EL (cell line): ENCODE data around the gene MAPK8.

ENCODE experiments used
- DNase-seq: peaks from one replicate; pipeline ENCODE4 v3.0.0-alpha.2; 2016

Gene MAPK8

DNA sequence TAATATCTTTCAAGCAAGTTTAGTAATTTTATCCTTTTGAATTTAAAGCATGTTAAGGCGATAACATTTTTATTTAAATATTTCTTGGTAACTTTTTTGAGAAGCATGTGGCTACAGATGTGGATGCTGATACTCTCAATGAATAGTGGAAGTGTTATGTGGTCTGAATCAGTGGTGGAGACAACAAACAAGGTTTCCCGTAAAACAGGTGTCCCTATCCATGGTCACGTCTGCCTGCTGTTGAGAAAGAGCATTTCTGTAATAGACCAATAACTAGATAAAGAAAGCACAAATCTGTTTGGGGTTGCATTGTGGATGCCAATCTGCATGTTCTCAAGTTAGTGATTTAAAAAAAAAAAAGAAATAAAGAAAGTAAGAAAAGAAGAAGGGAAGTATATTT, 13.9 kb upstream of the MAPK8 start:
- DNase-seq, result no peak

- no peak for DNase-seq
These were observed 12.0 kb upstream of the MAPK8 start for GRCh38 chr10:48294431-48294830.

- no peak for DNase-seq
These were observed 9.8 kb upstream of the MAPK8 start for GRCh38 chr10:48296576-48297098.

- no peak for DNase-seq
These were observed 7.4 kb upstream of the MAPK8 start for GRCh38 chr10:48299066-48299465.

DNA sequence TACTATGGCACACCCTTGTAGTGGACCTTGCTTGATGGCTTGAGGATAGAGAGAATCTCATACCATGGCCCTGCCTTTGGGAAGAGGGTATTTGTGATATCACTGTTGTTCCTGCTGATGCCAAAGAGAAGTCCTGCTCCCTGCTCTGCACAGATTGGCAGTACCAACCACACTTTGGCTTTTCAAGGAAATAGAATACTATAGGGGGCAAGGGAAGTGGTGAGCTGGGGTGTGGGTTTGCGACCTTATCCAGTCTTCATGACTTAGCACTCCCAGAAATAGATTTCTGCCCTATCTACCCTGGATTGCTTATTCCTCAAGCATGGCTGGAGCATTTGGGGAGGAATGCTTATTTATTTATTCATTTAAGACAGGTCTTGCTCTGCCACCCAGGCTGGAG, 6.8 kb upstream of the MAPK8 start:
- no peak for DNase-seq

DNA sequence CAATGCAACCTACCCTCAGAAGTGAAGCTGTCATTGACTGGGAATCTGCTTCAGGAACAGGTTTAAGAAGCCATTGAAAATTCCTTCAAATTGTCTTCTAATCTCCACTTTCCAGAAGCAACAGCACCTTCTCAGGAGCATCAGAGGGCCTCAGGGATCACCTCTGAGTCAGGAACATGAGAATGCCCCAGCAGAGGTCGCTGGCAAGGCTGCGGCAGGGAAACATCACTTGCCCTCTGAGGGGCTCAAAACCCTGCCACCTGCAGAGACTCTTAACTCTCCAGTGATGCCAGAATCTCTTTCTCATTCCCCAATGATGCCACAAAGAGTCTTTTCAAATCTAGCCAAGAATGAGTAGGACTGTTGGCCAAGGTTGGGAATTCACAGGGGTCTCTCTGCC, 5.9 kb upstream of the MAPK8 start:
- DNase-seq, result no peak

GRCh38 chr10:48302515-48303476, 3.7 kb upstream of the MAPK8 start:
- no peak for DNase-seq

DNA sequence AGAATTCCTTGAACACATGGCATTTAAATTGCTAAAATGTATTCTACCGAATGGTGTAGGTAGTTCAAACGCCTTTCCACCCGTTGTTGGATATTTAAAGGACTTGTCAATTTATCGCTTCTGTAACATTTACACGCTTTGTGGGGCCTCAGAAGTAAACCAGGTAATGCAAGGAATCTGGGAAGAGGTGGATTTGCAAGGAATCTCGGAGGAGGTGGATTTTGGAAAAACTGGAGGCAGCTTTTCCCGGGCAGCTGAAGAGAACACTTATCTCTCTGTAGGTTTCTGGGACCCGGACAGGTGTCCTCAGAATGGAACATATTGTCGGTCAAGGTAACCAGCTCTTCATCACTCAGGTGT, 592 bp upstream of the MAPK8 start:
- no peak for DNase-seq

DNA sequence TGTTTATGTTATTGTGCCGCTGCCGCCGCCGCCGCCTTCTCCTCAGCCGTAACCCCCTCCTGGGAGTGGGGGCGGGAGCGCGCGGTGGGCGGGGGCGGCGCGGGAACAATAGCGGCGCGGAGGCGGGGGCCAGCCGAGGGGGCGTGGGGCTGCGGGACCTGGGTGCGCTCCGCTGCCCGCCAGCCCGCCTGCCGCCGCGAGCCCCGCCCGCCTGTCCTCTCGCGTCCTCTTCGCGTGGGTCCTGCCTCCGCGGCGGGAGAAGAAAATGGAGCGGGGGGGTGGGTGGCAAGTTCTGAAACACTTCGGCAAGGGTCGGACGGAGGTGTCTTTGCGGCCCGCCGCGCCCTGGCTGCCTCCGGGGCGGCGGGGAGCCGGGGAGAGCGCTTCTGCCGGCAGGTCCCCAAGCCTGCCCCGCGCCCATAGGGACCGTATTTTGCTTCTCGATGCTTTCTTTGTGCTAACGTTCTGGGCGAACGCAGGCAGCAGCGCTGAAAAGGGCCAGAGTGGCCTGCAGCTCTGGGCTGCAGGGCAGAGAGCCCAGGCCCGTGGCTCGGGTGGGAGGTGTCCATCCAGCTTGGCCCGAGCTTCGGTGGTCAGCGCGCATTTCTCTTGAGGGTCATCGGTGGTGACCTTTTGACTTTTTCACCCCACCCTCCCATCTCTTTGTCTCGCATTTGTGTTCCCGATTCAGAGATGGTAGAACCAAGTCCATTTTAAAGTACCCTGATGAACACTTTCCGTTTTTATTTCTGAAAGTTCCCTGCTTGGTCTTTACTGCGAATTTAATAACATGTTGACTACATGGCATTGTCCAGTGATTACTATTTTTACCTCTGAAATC, 613 bp downstream of the MAPK8 start:
- DNase-seq, result peak; percentile 52

DNA sequence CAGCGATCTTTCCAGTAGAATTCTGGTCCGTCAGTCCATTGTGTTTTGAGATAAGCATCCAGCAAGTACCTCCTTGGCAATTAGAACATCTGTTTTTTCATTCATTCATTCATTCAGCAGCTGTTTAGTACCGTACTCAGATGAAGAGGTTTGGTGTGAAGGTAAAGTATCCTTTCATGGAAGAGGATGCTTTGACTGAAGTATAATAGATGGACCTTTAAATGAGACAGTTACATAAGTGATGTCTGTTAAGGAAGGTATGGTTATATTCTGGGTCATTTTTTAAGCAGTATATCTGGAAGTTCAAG, 1.2 kb downstream of the MAPK8 start:
- DNase-seq, result no peak

GRCh38 chr10:48309711-48310226, 3.3 kb downstream of the MAPK8 start:
- DNase-seq, result peak; percentile 83

DNA sequence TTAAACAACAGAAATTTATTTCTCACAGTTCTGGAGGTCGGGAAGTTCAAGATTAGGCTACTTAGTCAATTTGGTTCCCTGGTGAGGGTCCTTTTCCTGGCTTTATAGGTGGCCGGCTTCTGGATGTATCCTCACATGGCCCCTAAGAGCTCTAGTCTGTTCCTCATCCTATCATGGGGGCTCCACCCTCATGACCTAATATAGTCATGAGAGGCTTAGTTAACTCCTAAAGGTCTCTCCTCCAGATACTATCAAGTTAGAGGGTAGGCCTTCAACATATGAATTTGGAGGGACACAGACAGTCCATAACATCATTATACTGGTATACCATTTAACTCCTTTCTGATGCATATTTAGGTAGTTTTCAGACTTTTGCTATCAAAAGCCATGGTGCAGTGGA, 7.6 kb downstream of the MAPK8 start:
- no peak for DNase-seq

DNA sequence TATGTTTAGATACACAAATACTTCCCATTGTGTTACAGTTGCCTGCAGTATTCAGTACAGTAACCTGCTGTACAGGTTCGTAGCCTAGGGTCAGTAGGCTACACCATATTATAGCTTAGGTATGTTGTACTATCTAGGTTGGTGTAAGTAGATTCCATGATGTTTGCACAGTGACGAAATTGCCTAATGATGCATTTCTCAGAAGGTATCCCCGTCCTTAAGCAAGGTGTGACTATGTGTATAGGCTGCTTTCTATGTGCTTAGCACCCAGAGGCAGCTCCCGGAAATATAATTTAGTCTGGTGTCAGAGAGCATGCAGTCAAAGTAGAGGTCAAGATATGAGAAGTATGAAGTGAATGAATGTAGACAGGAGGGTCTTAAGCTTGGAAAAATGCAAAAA, 9.8 kb downstream of the MAPK8 start:
- no peak for DNase-seq

GRCh38 chr10:48317321-48317990, 11.0 kb downstream of the MAPK8 start:
- no peak for DNase-seq

DNA sequence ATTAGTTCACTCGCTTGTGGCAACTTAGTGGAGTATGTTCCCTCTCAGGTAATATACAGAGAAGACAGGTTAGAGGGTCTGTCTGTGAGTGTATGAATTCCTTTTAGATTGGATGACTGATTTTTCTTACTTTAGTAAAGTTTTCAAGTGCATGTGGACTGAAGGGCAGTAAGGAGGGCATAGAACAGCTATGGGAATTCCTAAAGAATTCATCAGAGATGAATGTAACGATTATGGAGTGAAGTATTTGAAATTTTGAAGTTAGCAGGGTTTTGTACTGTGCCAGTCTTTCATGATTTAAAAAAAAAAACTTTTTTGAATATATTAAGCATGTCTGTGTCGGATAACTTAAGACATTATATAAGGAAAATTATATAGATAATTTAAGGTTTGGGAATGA, 15.5 kb downstream of the MAPK8 start:
- peak; percentile 47 for DNase-seq

- no peak for DNase-seq
These were observed 18.1 kb downstream of the MAPK8 start for GRCh38 chr10:48324580-48324979.

DNA sequence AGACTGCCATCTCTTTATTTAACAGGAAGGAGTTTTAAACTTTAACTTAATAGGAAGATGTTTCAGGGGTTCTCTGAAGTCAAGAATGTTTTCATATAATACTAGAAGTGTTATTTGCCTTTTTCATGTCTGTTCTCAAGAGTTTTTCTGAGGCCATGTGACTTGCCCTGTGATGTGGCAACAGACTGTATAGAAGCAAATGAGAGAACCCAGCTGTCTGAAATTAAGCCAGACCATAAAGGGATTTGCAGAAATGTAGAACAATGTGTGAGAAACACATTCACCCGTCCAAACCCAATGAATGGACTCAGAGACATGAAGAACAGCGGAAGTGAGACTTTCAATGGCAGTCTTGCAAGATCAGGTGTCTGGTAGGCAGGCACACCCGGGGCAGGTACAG, 23.8 kb downstream of the MAPK8 start:
- no peak for DNase-seq

GRCh38 chr10:48331436-48331835, 25.0 kb downstream of the MAPK8 start:
- no peak for DNase-seq

GRCh38 chr10:48332166-48332870, 25.8 kb downstream of the MAPK8 start:
- no peak for DNase-seq

GRCh38 chr10:48332871-48333216, 26.4 kb downstream of the MAPK8 start:
- no peak for DNase-seq

GRCh38 chr10:48333856-48334255, 27.4 kb downstream of the MAPK8 start:
- DNase-seq, result peak; percentile 67

DNA sequence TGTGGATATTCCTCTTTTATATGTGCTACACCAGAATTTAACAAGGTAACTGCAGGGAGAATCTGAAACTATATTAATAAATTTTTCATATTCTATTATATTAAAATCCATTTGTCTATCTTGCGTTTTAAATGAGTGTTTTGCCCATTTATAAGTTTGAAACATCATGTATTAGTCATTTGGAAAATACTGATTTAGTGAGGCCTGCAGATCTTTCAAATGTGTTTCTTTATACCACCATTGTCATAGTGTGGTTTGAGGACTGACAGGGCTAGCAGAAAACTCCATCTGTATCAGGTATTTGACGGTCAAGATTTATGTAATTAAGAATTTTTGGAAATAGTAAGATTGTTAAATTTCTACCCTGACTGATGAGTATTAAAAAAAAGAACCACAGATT, 29.3 kb downstream of the MAPK8 start:
- DNase-seq, result no peak
